SK-N-SH treated with all-trans-retinoic acid at 6 μM for 48 hours (cell line): ENCODE results near the gene TAOK1.

Source experiments
- ATAC-seq: fragments of 200-7000 bp; cut with Tn5 transposase; 3 replicates; pipeline ENCODE4 v1.9.1; 2020; ENCODE audit warnings: mild to moderate bottlenecking, moderate library complexity
- ARNTL ChIP-seq: fragments of 450-650 bp; formaldehyde crosslinking; IDR thresholded peaks from 2 replicates; pipeline ENCODE4 v1.5.0; 2020; ENCODE audit warnings: low read depth, mild to moderate bottlenecking, moderate library complexity, borderline replicate concordance
- BACH2 ChIP-seq: fragments of 250-450 bp; sonication (Bioruptor Pico); IDR thresholded peaks from 2 replicates; pipeline ENCODE4 v1.9.0; 2021; ENCODE audit warnings: mild to moderate bottlenecking, borderline replicate concordance
- CREB5 ChIP-seq: fragments of 250-450 bp; sonication (Bioruptor Pico); IDR thresholded peaks from 2 replicates; pipeline ENCODE4 v1.5.1; 2020; ENCODE audit warnings: low read depth, mild to moderate bottlenecking, moderate library complexity
- CSDC2 ChIP-seq: fragments of 250-450 bp; sonication (Bioruptor Pico); IDR thresholded peaks from 2 replicates; pipeline ENCODE4 v1.5.0; 2020; ENCODE audit warnings: mild to moderate bottlenecking, moderate library complexity
- ESRRG ChIP-seq: fragments of 250-450 bp; sonication (Bioruptor Pico); IDR thresholded peaks from 2 replicates; pipeline ENCODE4 v1.6.1; 2021; ENCODE audit warnings: mild to moderate bottlenecking
- GLIS3 ChIP-seq: fragments of 250-450 bp; sonication (Bioruptor Pico); IDR thresholded peaks from 2 replicates; pipeline ENCODE4 v1.5.0; 2020; ENCODE audit warnings: mild to moderate bottlenecking, moderate library complexity
- ISL1 ChIP-seq: fragments of 250-450 bp; sonication (Bioruptor Pico); IDR thresholded peaks from 2 replicates; pipeline ENCODE4 v2.1.2; 2022; ENCODE audit warnings: mild to moderate bottlenecking, moderate library complexity
- OSR1 ChIP-seq: fragments of 250-450 bp; sonication (Bioruptor Pico); IDR thresholded peaks from 2 replicates; pipeline ENCODE4 v1.8.0; 2022; ENCODE audit warnings: moderate library complexity, mild to moderate bottlenecking, inconsistent platforms
- PATZ1 ChIP-seq: fragments of 250-450 bp; sonication (Bioruptor Pico); IDR thresholded peaks from 2 replicates; pipeline ENCODE4 v1.8.0; 2020; ENCODE audit warnings: mild to moderate bottlenecking, moderate library complexity, borderline replicate concordance
- PPARA ChIP-seq: fragments of 250-450 bp; sonication (Bioruptor Pico); IDR thresholded peaks from 2 replicates; pipeline ENCODE4 v1.5.0; 2020; ENCODE audit warnings: mild to moderate bottlenecking, borderline replicate concordance
- RARB ChIP-seq: fragments of 250-450 bp; sonication (Bioruptor Pico); IDR thresholded peaks from 2 replicates; pipeline ENCODE4 v1.8.0; 2021; ENCODE audit warnings: mild to moderate bottlenecking, moderate library complexity
- SNAI2 ChIP-seq: fragments of 250-450 bp; sonication (Bioruptor Pico); IDR thresholded peaks from 2 replicates; pipeline ENCODE4 v1.5.0; 2020; ENCODE audit warnings: mild to moderate bottlenecking, moderate library complexity
- TCF4 ChIP-seq: fragments of 250-450 bp; sonication (Bioruptor Pico); IDR thresholded peaks from 2 replicates; pipeline ENCODE4 v1.8.0; 2021; ENCODE audit warnings: mild to moderate bottlenecking, moderate library complexity, borderline replicate concordance
- TOX ChIP-seq: fragments of 250-450 bp; sonication (Bioruptor Pico); IDR thresholded peaks from 2 replicates; pipeline ENCODE4 v1.8.0; 2021; ENCODE audit warnings: mild to moderate bottlenecking, moderate library complexity, borderline replicate concordance
- ZC3H10 ChIP-seq: fragments of 250-450 bp; sonication (Bioruptor Pico); IDR thresholded peaks from 2 replicates; pipeline ENCODE4 v1.5.1; 2021; ENCODE audit warnings: mild to moderate bottlenecking, moderate library complexity
- ZFP3 ChIP-seq: fragments of 250-450 bp; sonication (Bioruptor Pico); IDR thresholded peaks from 2 replicates; pipeline ENCODE4 v1.5.0; 2020; ENCODE audit warnings: mild to moderate bottlenecking, moderate library complexity
- ZFP30 ChIP-seq: fragments of 450-650 bp; formaldehyde crosslinking; IDR thresholded peaks from 2 replicates; pipeline ENCODE4 v1.5.0; 2022; ENCODE audit warnings: mild to moderate bottlenecking, moderate library complexity
- ZNF565 ChIP-seq: fragments of 450-650 bp; formaldehyde crosslinking; conservative IDR thresholded peaks from 2 replicates; pipeline ENCODE4 v1.5.0; 2020; ENCODE audit warnings: low read depth, mild to moderate bottlenecking, moderate library complexity
- ZNF70 ChIP-seq: fragments of 450-650 bp; formaldehyde crosslinking; IDR thresholded peaks from 2 replicates; pipeline ENCODE4 v1.5.0; 2020; ENCODE audit warnings: mild to moderate bottlenecking, moderate library complexity
- ZNF8 ChIP-seq: fragments of 450-650 bp; formaldehyde crosslinking; IDR thresholded peaks from 2 replicates; pipeline ENCODE4 v1.5.0; 2020; ENCODE audit warnings: mild to moderate bottlenecking, moderate library complexity
- TF ChIP-seq, protein P1 (sequence below): fragments of 250-450 bp; sonication (Bioruptor Pico); IDR thresholded peaks from 2 replicates; pipeline ENCODE4 v1.8.0; 2021; ENCODE audit warnings: low read depth, mild to moderate bottlenecking, moderate library complexity, borderline replicate concordance
- TF ChIP-seq, protein P2 (sequence below): fragments of 250-450 bp; sonication (Bioruptor Pico); IDR thresholded peaks from 2 replicates; pipeline ENCODE4 v1.5.1; 2021; ENCODE audit warnings: mild to moderate bottlenecking, moderate library complexity
- TF ChIP-seq, protein P3 (sequence below): fragments of 250-450 bp; sonication (Bioruptor Pico); IDR thresholded peaks from 2 replicates; pipeline ENCODE4 v1.5.0; 2020; ENCODE audit warnings: mild to moderate bottlenecking, moderate library complexity

Gene TAOK1

DNA sequence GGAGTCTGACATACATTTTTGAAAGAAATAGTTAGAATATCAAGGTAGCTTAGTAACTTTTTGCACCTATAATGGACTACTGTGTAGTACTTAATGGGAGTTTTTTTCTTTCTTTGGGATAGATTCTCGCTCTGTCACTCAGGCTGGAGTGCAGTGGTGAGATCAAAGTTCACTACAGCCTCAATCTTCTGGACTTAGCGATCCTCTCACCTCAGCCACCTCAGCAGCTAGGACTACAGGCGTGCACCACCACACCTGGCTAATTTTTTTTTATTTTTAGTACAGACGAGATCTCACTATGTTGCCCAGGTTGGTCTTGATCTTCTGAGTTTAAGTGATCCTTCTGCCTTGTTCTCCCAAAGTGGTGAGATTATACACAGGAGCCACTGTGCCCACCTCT, 9.5 kb downstream of the TAOK1 start:
- ATAC-seq = no peak
- no peak for TF ChIP-seq SNAI2 (CRISPR knock-in tag)
- TF ChIP-seq ESRRG (CRISPR knock-in tag) = no peak
- no peak for TF ChIP-seq PATZ1 (CRISPR knock-in tag)
- no peak for TF ChIP-seq ZFP30 (CRISPR knock-in tag)
- TF ChIP-seq ZNF565 = no peak
- TF ChIP-seq TCF4 (CRISPR knock-in tag) = no peak

DNA sequence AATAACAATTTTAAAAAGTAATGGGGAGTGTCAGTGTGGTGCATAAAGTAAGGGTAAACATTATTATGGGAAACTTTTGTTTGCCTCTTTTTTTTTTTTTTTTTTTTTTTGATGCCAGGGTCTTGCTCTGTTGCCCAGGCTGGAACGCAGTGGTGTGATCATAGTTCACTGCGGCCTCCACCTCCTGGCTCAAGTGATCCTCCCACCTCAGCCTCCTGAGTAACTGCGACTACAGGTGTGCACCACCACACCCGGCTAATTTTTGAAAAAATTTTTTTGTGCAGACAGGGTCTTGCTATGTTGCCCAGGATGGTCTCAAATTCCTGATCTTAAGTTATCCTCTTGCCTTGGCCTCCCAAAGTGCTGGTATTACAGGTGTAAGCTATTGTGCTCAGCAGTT, 10.7 kb downstream of the TAOK1 start:
- TF ChIP-seq RARB (CRISPR knock-in tag) = no peak
- no peak for TF ChIP-seq ARNTL
- TF ChIP-seq ZNF70 (CRISPR knock-in tag) = no peak
- TF ChIP-seq, protein P1, sequence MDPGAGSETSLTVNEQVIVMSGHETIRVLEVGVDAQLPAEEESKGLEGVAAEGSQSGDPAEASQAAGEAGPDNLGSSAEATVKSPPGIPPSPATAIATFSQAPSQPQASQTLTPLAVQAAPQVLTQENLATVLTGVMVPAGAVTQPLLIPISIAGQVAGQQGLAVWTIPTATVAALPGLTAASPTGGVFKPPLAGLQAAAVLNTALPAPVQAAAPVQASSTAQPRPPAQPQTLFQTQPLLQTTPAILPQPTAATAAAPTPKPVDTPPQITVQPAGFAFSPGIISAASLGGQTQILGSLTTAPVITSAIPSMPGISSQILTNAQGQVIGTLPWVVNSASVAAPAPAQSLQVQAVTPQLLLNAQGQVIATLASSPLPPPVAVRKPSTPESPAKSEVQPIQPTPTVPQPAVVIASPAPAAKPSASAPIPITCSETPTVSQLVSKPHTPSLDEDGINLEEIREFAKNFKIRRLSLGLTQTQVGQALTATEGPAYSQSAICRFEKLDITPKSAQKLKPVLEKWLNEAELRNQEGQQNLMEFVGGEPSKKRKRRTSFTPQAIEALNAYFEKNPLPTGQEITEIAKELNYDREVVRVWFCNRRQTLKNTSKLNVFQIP (CRISPR knock-in tag) = no peak
- TF ChIP-seq ZFP30 (CRISPR knock-in tag) = no peak
- no peak for TF ChIP-seq TCF4 (CRISPR knock-in tag)
- TF ChIP-seq SNAI2 (CRISPR knock-in tag) = no peak
- TF ChIP-seq GLIS3 = no peak
- no peak for TF ChIP-seq PPARA (CRISPR knock-in tag)
- TF ChIP-seq ESRRG (CRISPR knock-in tag) = no peak
- TF ChIP-seq PATZ1 (CRISPR knock-in tag) = no peak
- TF ChIP-seq ZFP3 (CRISPR knock-in tag) = no peak
- no peak for TF ChIP-seq CREB5
- TF ChIP-seq ZC3H10 = no peak
- TF ChIP-seq CSDC2 (CRISPR knock-in tag) = no peak
- no peak for TF ChIP-seq ZNF565
- no peak for TF ChIP-seq BACH2 (CRISPR knock-in tag)
- no peak for TF ChIP-seq ISL1 (CRISPR knock-in tag)
- TF ChIP-seq, all 23 proteins: peak for 0
- ATAC-seq = no peak

DNA sequence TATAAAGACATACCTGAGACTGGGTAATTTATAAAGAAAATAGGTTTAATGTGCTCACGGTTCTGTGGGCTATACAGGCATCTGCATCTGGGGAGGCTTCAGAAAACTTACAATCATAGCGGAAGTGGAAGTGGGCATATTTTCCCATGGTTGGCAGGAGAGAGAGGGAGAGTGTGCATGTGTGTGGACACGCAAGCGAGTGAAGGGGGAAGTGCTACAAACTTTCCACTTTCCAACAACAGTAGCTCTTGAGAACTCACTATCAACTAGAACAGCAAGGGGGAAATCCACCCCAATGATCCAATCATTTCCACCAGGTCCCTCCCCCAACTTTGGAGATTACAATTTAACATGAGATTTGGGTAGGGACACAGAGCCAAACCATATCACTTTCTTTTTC, 11.1 kb downstream of the TAOK1 start:
- ATAC-seq = no peak
- TF ChIP-seq, protein P1 (CRISPR knock-in tag) = no peak
- TF ChIP-seq PPARA (CRISPR knock-in tag) (no peak), CREB5 (no peak), ZNF8 (CRISPR knock-in tag) (no peak), GLIS3 (no peak), OSR1 (no peak), ZFP3 (CRISPR knock-in tag) (no peak), ZC3H10 (no peak), TOX (CRISPR knock-in tag) (no peak), RARB (CRISPR knock-in tag) (no peak), CSDC2 (CRISPR knock-in tag) (no peak), SNAI2 (CRISPR knock-in tag) (no peak), ZNF565 (no peak), ZFP30 (CRISPR knock-in tag) (no peak), ESRRG (CRISPR knock-in tag) (no peak)
- TF ChIP-seq, protein P2, sequence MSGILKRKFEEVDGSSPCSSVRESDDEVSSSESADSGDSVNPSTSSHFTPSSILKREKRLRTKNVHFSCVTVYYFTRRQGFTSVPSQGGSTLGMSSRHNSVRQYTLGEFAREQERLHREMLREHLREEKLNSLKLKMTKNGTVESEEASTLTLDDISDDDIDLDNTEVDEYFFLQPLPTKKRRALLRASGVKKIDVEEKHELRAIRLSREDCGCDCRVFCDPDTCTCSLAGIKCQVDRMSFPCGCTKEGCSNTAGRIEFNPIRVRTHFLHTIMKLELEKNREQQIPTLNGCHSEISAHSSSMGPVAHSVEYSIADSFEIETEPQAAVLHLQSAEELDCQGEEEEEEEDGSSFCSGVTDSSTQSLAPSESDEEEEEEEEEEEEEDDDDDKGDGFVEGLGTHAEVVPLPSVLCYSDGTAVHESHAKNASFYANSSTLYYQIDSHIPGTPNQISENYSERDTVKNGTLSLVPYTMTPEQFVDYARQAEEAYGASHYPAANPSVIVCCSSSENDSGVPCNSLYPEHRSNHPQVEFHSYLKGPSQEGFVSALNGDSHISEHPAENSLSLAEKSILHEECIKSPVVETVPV = no peak
- TF ChIP-seq, protein P3, sequence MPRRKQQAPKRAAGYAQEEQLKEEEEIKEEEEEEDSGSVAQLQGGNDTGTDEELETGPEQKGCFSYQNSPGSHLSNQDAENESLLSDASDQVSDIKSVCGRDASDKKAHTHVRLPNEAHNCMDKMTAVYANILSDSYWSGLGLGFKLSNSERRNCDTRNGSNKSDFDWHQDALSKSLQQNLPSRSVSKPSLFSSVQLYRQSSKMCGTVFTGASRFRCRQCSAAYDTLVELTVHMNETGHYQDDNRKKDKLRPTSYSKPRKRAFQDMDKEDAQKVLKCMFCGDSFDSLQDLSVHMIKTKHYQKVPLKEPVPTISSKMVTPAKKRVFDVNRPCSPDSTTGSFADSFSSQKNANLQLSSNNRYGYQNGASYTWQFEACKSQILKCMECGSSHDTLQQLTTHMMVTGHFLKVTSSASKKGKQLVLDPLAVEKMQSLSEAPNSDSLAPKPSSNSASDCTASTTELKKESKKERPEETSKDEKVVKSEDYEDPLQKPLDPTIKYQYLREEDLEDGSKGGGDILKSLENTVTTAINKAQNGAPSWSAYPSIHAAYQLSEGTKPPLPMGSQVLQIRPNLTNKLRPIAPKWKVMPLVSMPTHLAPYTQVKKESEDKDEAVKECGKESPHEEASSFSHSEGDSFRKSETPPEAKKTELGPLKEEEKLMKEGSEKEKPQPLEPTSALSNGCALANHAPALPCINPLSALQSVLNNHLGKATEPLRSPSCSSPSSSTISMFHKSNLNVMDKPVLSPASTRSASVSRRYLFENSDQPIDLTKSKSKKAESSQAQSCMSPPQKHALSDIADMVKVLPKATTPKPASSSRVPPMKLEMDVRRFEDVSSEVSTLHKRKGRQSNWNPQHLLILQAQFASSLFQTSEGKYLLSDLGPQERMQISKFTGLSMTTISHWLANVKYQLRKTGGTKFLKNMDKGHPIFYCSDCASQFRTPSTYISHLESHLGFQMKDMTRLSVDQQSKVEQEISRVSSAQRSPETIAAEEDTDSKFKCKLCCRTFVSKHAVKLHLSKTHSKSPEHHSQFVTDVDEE (CRISPR knock-in tag) = no peak
